B cell (primary cell): Measurements from ENCODE around the gene CNNM3. TPM values are rescaled to one million over a fixed set of nuclear protein-coding genes. Genes with fewer than 3 reads are reported as not detected.

Experiments used
- ATAC-seq: fragments of 200-7000 bp; cut with Tn5 transposase; one replicate; pipeline ENCODE4 v1.10.0; 2021; ENCODE audit warnings: low read depth, mild to moderate bottlenecking, moderate number of reproducible peaks, moderate library complexity
- CTCF ChIA-PET: fragments of 350-600 bp; sonication (Branson Sonifier 250); formaldehyde crosslinking; loops from one replicate; lab custom pipeline; 2021; ENCODE audit warnings: antibody characterized with exemption, inconsistent platforms; lab: Charles Lee
- POLR2A ChIA-PET: fragments of 350-600 bp; sonication (Branson Sonifier 250); formaldehyde crosslinking; loops from one replicate; lab custom pipeline; 2021; ENCODE audit warnings: antibody characterized with exemption; lab: Charles Lee
- DNase-seq: peaks from one replicate; pipeline ENCODE4 v3.0.0; 2013
- H2AFZ ChIP-seq: 2 replicates; pipeline ENCODE4 v1.6.1; 2012; ENCODE audit warnings: mild to moderate bottlenecking, low read depth, low read length; ENCODE audit not compliant: insufficient read depth, poor library complexity, severe bottlenecking
- H3K27ac ChIP-seq, 2 donors: 1 replicate in 1 of 2; 2 replicates in 1 of 2; pipeline ENCODE4 v1.5.1; 2012 to 2013; ENCODE audit warnings: low read length in 2 of 2, mild to moderate bottlenecking in 2 of 2, moderate library complexity in 1 of 2
- H3K27me3 ChIP-seq, 4 experiments: fragments of 200-600 bp in 1 of 4; sonication (generic) in 1 of 4; replicated peaks in 1 of 4; 1 replicate in 2 of 4; 2 replicates in 2 of 4; pipeline versions ENCODE4 v1.6.1 to v1.7.0; 2013 to 2016; ENCODE audit warnings: low read length in 3 of 4, mild to moderate bottlenecking in 2 of 4, mixed read lengths in 1 of 4, moderate library complexity in 1 of 4; ENCODE audit not compliant: insufficient read depth in 4 of 4, control insufficient read depth in 3 of 4; ENCODE audit errors: control extremely low read depth in 1 of 4
- H3K36me3 ChIP-seq, 2 experiments: replicated peaks in 1 of 2; 1 replicate in 1 of 2; 2 replicates in 1 of 2; pipeline versions ENCODE4 v1.6.1 to v1.7.1; 2013; ENCODE audit warnings: low read length in 1 of 2; ENCODE audit not compliant: insufficient read depth in 2 of 2, control insufficient read depth in 1 of 2; ENCODE audit errors: control extremely low read depth in 1 of 2, extremely low read depth in 1 of 2
- H3K4me1 ChIP-seq, 2 donors: fragments of 200-600 bp in 1 of 2; sonication (generic) in 1 of 2; 1 replicate in 1 of 2; 2 replicates in 1 of 2; pipeline versions ENCODE4 v1.5.1 to v1.6.1; 2013 to 2017; ENCODE audit warnings: low read length in 2 of 2; ENCODE audit not compliant: control insufficient read depth in 2 of 2, insufficient read depth in 2 of 2
- H3K4me2 ChIP-seq: replicated peaks from 2 replicates; pipeline ENCODE3; 2012; ENCODE audit warnings: mild to moderate bottlenecking, low read depth, low read length; ENCODE audit not compliant: poor library complexity, severe bottlenecking
- H3K4me3 ChIP-seq, 5 experiments: fragments of 200-600 bp in 1 of 5; sonication (generic) in 1 of 5; 1 replicate in 3 of 5; 2 replicates in 2 of 5; pipeline versions ENCODE4 v1.5.1 to v1.7.0; 2011 to 2016; ENCODE audit warnings: low read length in 4 of 5, mild to moderate bottlenecking in 4 of 5, low read depth in 2 of 5, control low read depth in 1 of 5, moderate library complexity in 1 of 5; ENCODE audit not compliant: insufficient read depth in 1 of 5; ENCODE audit errors: control extremely low read depth in 1 of 5, extremely low read depth in 1 of 5
- H3K79me2 ChIP-seq: fragments of 200-600 bp; sonication (generic); one replicate; pipeline ENCODE4 v1.6.0; 2016; ENCODE audit warnings: low read length; ENCODE audit not compliant: control insufficient read depth, insufficient read depth
- H3K9ac ChIP-seq: fragments of 200-600 bp; sonication (generic); 2 replicates; pipeline ENCODE4 v1.6.1; 2017; ENCODE audit warnings: mild to moderate bottlenecking, low read length, moderate library complexity
- H3K9me3 ChIP-seq, 3 donors: one replicate each; pipeline versions ENCODE4 v1.6.1 to v1.7.1; 2013; ENCODE audit warnings: low read length in 2 of 3; ENCODE audit not compliant: control insufficient read depth in 2 of 3, insufficient read depth in 1 of 3; ENCODE audit errors: control extremely low read depth in 1 of 3
- H4K20me1 ChIP-seq: 2 replicates; pipeline ENCODE4 v1.6.0; 2012; ENCODE audit warnings: mild to moderate bottlenecking, low read length; ENCODE audit not compliant: insufficient read depth, control insufficient read depth, poor library complexity, severe bottlenecking
- H3K27ac Mint-ChIP-seq: one replicate; pipeline ENCODE4 v1.8.0; 2021; ENCODE audit warnings: mixed read lengths
- H3K27me3 Mint-ChIP-seq: one replicate; pipeline ENCODE4 v1.8.0; 2021; ENCODE audit warnings: mixed read lengths
- H3K4me1 Mint-ChIP-seq: one replicate; pipeline ENCODE4 v1.8.0; 2021; ENCODE audit warnings: mixed read lengths
- H3K4me3 Mint-ChIP-seq: one replicate; pipeline ENCODE4 v1.8.0; 2021; ENCODE audit warnings: mixed read lengths
- H3K9me3 Mint-ChIP-seq: one replicate; pipeline ENCODE4 v1.8.0; 2022; ENCODE audit warnings: mixed read lengths; ENCODE audit not compliant: insufficient read depth
- CTCF ChIP-seq: fragments of 200-600 bp; IDR thresholded peaks from one replicate; pipeline ENCODE4 v1.8.0; 2022; ENCODE audit warnings: antibody characterized with exemption, mild to moderate bottlenecking
- EZH2 ChIP-seq: IDR thresholded peaks from 2 replicates; pipeline ENCODE4 v1.6.1; 2012; ENCODE audit warnings: borderline replicate concordance, low read depth, mild to moderate bottlenecking, moderate library complexity, low read length; ENCODE audit not compliant: insufficient read depth, poor library complexity, severe bottlenecking
- WGBS: methylation state at CpG from one replicate; pipeline ENCODE4 v1.1.5; 2013; ENCODE audit warnings: missing lambda C conversion rate; ENCODE audit not compliant: insufficient coverage; 5-methylcytosine and 5-hydroxymethylcytosine counted together
- intact Hi-C: fragments of 100-400 bp; cut with micrococcal nuclease; formaldehyde crosslinking; loops from one replicate; pipeline ENCODE4 v1.10.0; 2022
- polyA plus RNA-seq: library from polyadenylated mRNA; depleted of rRNA; stranded (reverse); fragments of >200 nt; gene quantifications from 2 replicates; pipeline ENCODE4 v1.2.3, GENCODE V29; 2012
- total RNA-seq, 2 donors: library from RNA; stranded (reverse); fragments of 120-200 nt in 1 of 2; gene quantifications; 1 replicate in 1 of 2; 2 replicates in 1 of 2; pipeline versions ENCODE4 v1.2.3 to v1.2.4, GENCODE V29; 2013 to 2022

CNNM3 gene
- total and polyA plus RNA-seq, 2 donors (not counting 1 experiment from before 2014, with no cell fraction given): 28.8 to 54.7 TPM

DNA sequence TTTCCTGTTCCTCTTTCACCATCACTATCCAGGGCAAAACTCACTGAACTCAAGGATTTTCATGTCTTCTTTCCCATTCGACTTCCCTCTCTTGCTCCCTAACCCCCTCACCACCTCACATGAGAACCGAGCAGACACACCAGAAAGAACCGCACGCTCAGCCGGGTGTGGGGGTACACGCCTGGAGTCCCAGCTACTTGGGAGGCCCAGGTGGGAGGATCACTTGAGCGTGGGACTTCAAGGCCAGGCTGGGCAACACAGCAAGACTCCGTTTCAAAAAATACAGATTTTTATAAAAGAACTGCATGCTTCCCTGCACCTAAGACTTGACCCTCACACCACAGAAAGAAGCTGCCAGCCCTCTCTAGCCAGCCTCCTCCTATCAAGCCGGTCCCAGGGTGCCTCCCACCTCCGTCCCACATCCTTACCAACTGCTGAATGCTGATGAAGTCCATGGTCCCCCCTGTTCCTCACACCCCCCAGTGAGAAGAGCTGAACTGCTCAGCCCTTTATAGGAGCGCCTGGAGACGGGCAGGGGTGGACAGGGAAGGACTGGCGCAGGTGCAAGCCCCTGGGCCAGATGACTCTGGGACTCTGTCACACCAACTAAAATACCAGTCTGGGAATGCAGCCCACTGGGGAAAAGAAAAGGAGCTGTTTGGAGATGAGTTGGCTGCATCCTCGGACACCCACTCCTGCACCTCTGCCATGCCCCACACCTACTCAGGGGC is 27.6 kb downstream of the CNNM3 start, which contains the start of gene ANKRD23:
TSS of gene ANKRD23 (minus strand) at position 484 of the 731 bp plus-strand sequence. CDS start at position 455, 29 bp downstream.
- TF ChIP-seq EZH2 (no peak), CTCF (no peak)
- Histone ChIP-seq H3K79me2 (no peaks in the 10 kb centered on the region), H3K27ac (no peak within 1 kb of the TSS), H3K9me3 (no peaks in the 10 kb centered on the region), H3K9ac (no peak within 1 kb of the TSS), H3K4me1 (peaks cover 10 to 15% of the 10 kb centered on the region in 2 donors), H3K4me3 (no peak within 1 kb of the TSS), H3K36me3 (peaks cover 0 to 17% of the 10 kb centered on the region in 2 experiments), H4K20me1 (no peaks in the 10 kb centered on the region), H2AFZ (no peak within 1 kb of the TSS), H3K4me2 (no peak within 1 kb of the TSS), H3K27me3 (no peaks in the 10 kb centered on the region)
- Mint-ChIP-seq H3K4me1 (peaks cover 15% of the 10 kb centered on the region), H3K4me3 (no peak within 1 kb of the TSS), H3K27me3 (no peaks in the 10 kb centered on the region), H3K27ac (no peak within 1 kb of the TSS), H3K9me3 (no peaks in the 10 kb centered on the region)
- ATAC-seq: no peak
- intact Hi-C loops: no loop called here
- CTCF ChIA-PET: interaction anchor here (1.2 to 1.7 kb wide), 2 partner anchors 14 to 43 kb away, joined by 3 to 4 read pairs; partner anchors contain the start of gene ANKRD39
- WGBS: 92% methylated on average over 13 of the region's 14 CpGs
- POLR2A ChIA-PET: interaction anchor here (1.4 kb wide), 1 partner anchor 14 kb away, joined by 3 read pairs; the partner anchor contains the start of gene ANKRD39
- DNase-seq: no peak

DNA sequence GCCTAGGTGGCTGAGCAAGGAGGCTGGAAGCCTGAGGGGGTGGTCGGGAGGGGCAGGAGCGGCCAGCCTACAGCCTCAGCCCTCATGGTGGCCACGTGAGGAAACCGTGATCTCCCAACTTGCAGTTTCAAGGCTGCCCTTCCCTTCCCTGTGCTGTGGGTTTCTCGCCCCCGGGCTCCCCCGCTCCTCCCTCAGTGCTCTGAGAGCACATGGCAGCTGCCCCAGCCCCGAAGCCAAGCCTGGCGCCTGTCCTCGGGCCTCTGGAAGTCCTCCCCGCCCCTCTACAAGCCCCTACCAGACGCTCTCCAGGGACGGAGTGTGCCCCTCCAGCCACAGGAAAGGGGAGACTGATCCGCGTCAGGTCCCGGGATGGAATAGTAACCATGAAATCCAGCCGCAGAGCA is 28.3 kb downstream of the CNNM3 start:
- H3K4me1 Mint-ChIP-seq: peaks cover 10% of the 10 kb centered on the region
- no peak for TF ChIP-seq EZH2
- TF ChIP-seq CTCF: no peak
- POLR2A ChIA-PET: interaction anchor here (0.7 to 1.4 kb wide), 2 partner anchors 14 to 24 kb away, joined by 3 to 4 read pairs; partner anchors contain the start of gene ANKRD39

More for the DNA sequence above, 28.3 kb downstream of the CNNM3 start:
- no peaks in the 10 kb centered on the region for H3K79me2 ChIP-seq
- H3K27me3 ChIP-seq: no peaks in the 10 kb centered on the region
- CTCF ChIA-PET: interaction anchor here (0.7 kb wide), 1 partner anchor 204 kb away, joined by 3 read pairs; no protein-coding TSS in a partner anchor
- peaks cover 4 to 9% of the 10 kb centered on the region in 2 donors for H3K4me1 ChIP-seq
- Mint-ChIP-seq H3K4me3 (no peak overlapping the region), H3K27ac (no peak overlapping the region), H3K27me3 (no peaks in the 10 kb centered on the region), H3K9me3 (no peaks in the 10 kb centered on the region)
- no peak for ATAC-seq
- H3K9ac ChIP-seq: no peak overlapping the region
- no peaks in the 10 kb centered on the region for H4K20me1 ChIP-seq
- DNase-seq: no peak
- H3K27ac ChIP-seq: no peak overlapping the region
- no peak overlapping the region for H3K4me3 ChIP-seq
- H3K9me3 ChIP-seq: no peaks in the 10 kb centered on the region
- 94% methylated on average over 17 of the region's 17 CpGs for WGBS
- H3K36me3 ChIP-seq: peaks cover 0 to 22% of the 10 kb centered on the region in 2 experiments
- H3K4me2 ChIP-seq: no peak overlapping the region
- intact Hi-C loops: no loop called here
- H2AFZ ChIP-seq: no peak overlapping the region
